ENCODE data around the gene ARRDC1. TPM values are rescaled to one million over a fixed set of nuclear protein-coding genes. Genes with fewer than 3 reads are reported as not detected.

The ARRDC1 gene
- total RNA-seq (2022; extraction: Qiagen RNA extraction), result 54.2 to 66.1 TPM (median 61.1 TPM) in 5 replicates

DNA sequence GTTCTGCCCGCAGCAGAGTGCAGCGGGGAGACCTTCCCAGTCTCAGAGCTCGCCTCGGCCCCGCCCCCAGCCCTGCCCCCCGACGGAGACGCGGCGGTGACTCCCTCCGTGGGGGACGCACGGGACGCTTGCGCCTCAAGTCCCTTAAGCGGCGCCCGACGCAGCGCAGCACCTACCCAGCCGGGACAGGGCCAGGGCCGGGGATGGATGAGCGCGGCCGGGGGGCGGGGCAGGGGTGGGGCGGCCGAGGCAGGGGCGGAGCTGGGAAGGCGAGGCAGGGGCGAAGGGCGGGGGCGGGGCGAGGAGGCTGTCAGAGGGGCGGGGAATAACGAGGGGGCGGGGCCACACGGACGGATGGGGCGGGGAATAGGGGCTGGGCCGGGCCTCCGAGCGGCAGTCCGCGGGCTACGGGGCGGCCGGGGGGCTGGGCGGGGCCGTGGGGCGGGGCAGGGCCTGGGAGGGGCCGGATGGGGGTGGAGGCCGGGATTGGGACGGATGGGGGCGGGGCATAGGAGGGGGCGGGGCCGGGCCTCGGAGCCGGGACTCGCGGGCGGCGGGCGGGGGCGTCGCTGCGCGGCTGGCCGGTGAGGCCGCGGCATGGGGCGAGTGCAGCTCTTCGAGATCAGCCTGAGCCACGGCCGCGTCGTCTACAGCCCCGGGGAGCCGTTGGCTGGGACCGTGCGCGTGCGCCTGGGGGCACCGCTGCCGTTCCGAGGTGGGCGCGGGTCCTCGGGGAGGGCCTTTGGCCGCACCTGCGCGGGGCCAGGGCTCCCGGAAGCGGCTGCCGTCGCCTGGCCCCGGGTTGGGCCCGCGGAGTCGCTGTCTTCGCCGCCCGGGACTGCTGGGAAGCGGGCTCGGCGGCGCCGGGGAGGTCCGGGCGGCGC is at the start of gene ARRDC1:
ARRDC1 (plus strand) TSS at position 566 of the 884 bp plus-strand sequence; CDS start at position 598, 32 bp downstream.

GRCh38 chr9:137578518-137579258 is 26.8 kb upstream of the ARRDC1 start, which contains the start of gene DPH7:
Gene DPH7 (minus strand): TSS chr9:137578925. CDS start chr9:137578777, 148 bp downstream.

GRCh38 chr9:137590469-137591383 is 14.8 kb upstream of the ARRDC1 start, which contains the start of gene ZMYND19:
Gene ZMYND19 (minus strand): TSS chr9:137590512. CDS start chr9:137590263, 249 bp downstream.

GRCh38 chr9:137618105-137619067 is 12.9 kb downstream of the ARRDC1 start, which contains the start of gene EHMT1:
Gene EHMT1 (plus strand): TSS chr9:137619005. CDS start chr9:137619029, 24 bp downstream.

Other genes starting within 250 kb of the ARRDC1 start
- 4.4 to 6.8 TPM (median 6.5 TPM) in 5 replicates for gene EXD3, start 182.5 kb upstream of the ARRDC1 start, total RNA-seq (2022; extraction: Qiagen RNA extraction)
- 0.79 to 1.8 TPM (median 1.7 TPM) in 5 replicates for gene NOXA1, start 182.3 kb upstream of the ARRDC1 start, total RNA-seq (2022; extraction: Qiagen RNA extraction)
- 0.09 to 0.24 TPM (median 0.14 TPM) in 5 replicates for gene ENTPD8, start 164.3 kb upstream of the ARRDC1 start, total RNA-seq (2022; extraction: Qiagen RNA extraction)
- 33.9 to 42.1 TPM (median 40.2 TPM) in 5 replicates for gene NSMF, start 146.4 kb upstream of the ARRDC1 start, total RNA-seq (2022; extraction: Qiagen RNA extraction)
- gene PNPLA7, start 55.3 kb upstream of the ARRDC1 start, total RNA-seq (2022; extraction: Qiagen RNA extraction), result 0.54 to 0.80 TPM (median 0.71 TPM) in 5 replicates
- 39.3 to 97.7 TPM (median 86.3 TPM) in 5 replicates for gene MRPL41, start 53.8 kb upstream of the ARRDC1 start, total RNA-seq (2022; extraction: Qiagen RNA extraction)
- 28.0 to 30.3 TPM (median 29.0 TPM) in 5 replicates for gene DPH7, start 26.8 kb upstream of the ARRDC1 start, total RNA-seq (2022; extraction: Qiagen RNA extraction)
- 43.0 to 64.5 TPM (median 56.9 TPM) in 5 replicates for gene ZMYND19, start 15.2 kb upstream of the ARRDC1 start, total RNA-seq (2022; extraction: Qiagen RNA extraction)
- gene EHMT1, start 13.3 kb downstream of the ARRDC1 start, total RNA-seq (2022; extraction: Qiagen RNA extraction), result 37.8 to 50.0 TPM (median 44.5 TPM) in 5 replicates

All from A549 treated with Hydrocortisone at 1 μM for 4 hours (cell line).